ENCODE results near the gene ADAMTS12.

DNA sequence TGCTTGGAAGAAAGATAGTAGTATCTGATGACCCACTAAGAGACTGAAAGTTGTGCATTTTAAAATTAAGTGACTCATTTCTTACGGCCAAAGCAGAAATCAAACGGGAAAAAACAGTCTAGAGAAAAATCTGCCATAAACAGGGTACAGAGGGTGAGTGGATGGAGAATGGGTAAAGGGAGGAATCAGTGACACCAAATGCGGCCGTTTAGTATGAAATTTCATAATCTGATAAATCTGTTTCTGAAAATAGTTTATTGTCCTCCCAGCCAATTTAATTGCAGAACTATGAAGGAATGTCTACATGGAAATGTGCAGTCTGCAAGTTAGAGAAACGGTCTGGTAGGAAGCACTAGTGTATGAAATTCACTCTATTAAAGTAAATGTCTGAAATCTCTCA is 39.5 kb downstream of the ADAMTS12 start:
- TF ChIP-seq CTCF (conservative IDR thresholded peaks at IDR 0.05 in 1 of 2, IDR thresholded peaks at IDR 0.05 in 1 of 2; ENCODE audit: low read depth in 1 of 2, low read length in 2 of 2) (no peak), EZH2 (IDR thresholded peaks at IDR 0.05; ENCODE audit: low read length, missing control alignments) (no peak)
